Right atrium auricular region (tissue), 2 donors: Measurements from ENCODE around the gene MAP4K5. TPM values are rescaled to one million over a fixed set of nuclear protein-coding genes. Genes with fewer than 3 reads are reported as not detected.

Experiments used
- DNase-seq: peaks from one replicate; pipeline ENCODE4 v3.0.0-alpha.2; 2019; ENCODE audit warnings: low spot score
- H3K27ac ChIP-seq, 2 donors: fragments of 200-600 bp; sonication (generic); 1 replicate in 1 of 2; 2 replicates in 1 of 2; pipeline ENCODE4 v1.5.1; 2016 to 2019
- H3K27me3 ChIP-seq, 2 donors: fragments of 200-600 bp; sonication (generic); one replicate each; pipeline versions ENCODE4 v1.5.1 to v1.6.0; 2017 to 2019
- H3K36me3 ChIP-seq: fragments of 200-600 bp; sonication (generic); one replicate; pipeline ENCODE4 v1.5.1; 2016
- H3K4me1 ChIP-seq, 2 donors: fragments of 200-600 bp; sonication (generic); one replicate each; pipeline versions ENCODE4 v1.5.1 to v1.6.0; 2017 to 2019
- H3K4me3 ChIP-seq, 2 donors: fragments of 200-600 bp; sonication (generic); 1 replicate in 1 of 2; 2 replicates in 1 of 2; pipeline ENCODE4 v1.5.1; 2017 to 2019; ENCODE audit warnings: mild to moderate bottlenecking in 1 of 2, moderate library complexity in 1 of 2
- H3K9me3 ChIP-seq, 2 donors: fragments of 200-600 bp; sonication (generic); one replicate each; pipeline ENCODE4 v1.5.1; 2019
- CTCF ChIP-seq, 2 donors: fragments of 200-600 bp; sonication (generic); IDR thresholded peaks; one replicate each; pipeline ENCODE4 v1.5.1; 2019; ENCODE audit warnings: antibody characterized with exemption in 2 of 2
- total RNA-seq, 2 donors: library from RNA; depleted of rRNA; stranded (reverse); fragments of >200 nt; gene quantifications; one replicate each; pipeline ENCODE4 v1.1.0, GENCODE V29; 2016

Gene MAP4K5
- total RNA-seq, 2 donors from 2014 or later, result 37.5 to 44.4 TPM

- H3K4me3 ChIP-seq, result no peak overlapping the region
- no peaks in the 10 kb centered on the region for H3K9me3 ChIP-seq
- H3K4me1 ChIP-seq, result no peaks in the 10 kb centered on the region
- no peak overlapping the region for H3K27ac ChIP-seq
- no peak for DNase-seq
- peaks cover 31% of the 10 kb centered on the region for H3K36me3 ChIP-seq
- no peak for TF ChIP-seq CTCF (IDR thresholded peaks at IDR 0.05)
- no peaks in the 10 kb centered on the region for H3K27me3 ChIP-seq
Observed at GRCh38 chr14:50421499-50421898, 110.9 kb downstream of the MAP4K5 start.

- H3K36me3 ChIP-seq, result peaks cover 15% of the 10 kb centered on the region
- no peak overlapping the region for H3K4me3 ChIP-seq
Observed at GRCh38 chr14:50417853-50418252, 114.5 kb downstream of the MAP4K5 start.

GRCh38 chr14:50410921-50411320 lies 121.4 kb downstream of the MAP4K5 start:
- no peaks in the 10 kb centered on the region for H3K9me3 ChIP-seq
- TF ChIP-seq CTCF (IDR thresholded peaks at IDR 0.05), result no peak
- no peak for DNase-seq

More at GRCh38 chr14:50417853-50418252, 114.5 kb downstream of the MAP4K5 start:
- Histone ChIP-seq H3K27ac (no peak overlapping the region), H3K9me3 (no peaks in the 10 kb centered on the region), H3K27me3 (no peaks in the 10 kb centered on the region), H3K4me1 (no peaks in the 10 kb centered on the region)
- TF ChIP-seq CTCF (IDR thresholded peaks at IDR 0.05), result no peak
- no peak for DNase-seq

GRCh38 chr14:50410071-50410470 lies 122.3 kb downstream of the MAP4K5 start:
- DNase-seq, result no peak
- Histone ChIP-seq H3K4me3 (no peak overlapping the region), H3K9me3 (no peaks in the 10 kb centered on the region), H3K27ac (no peak overlapping the region), H3K27me3 (no peaks in the 10 kb centered on the region), H3K4me1 (no peaks in the 10 kb centered on the region), H3K36me3 (no peaks in the 10 kb centered on the region)
- no peak for TF ChIP-seq CTCF (IDR thresholded peaks at IDR 0.05)

More at GRCh38 chr14:50410921-50411320, 121.4 kb downstream of the MAP4K5 start:
- H3K36me3 ChIP-seq, result no peaks in the 10 kb centered on the region
- H3K27ac ChIP-seq, result no peak overlapping the region
- no peaks in the 10 kb centered on the region for H3K27me3 ChIP-seq
- no peak overlapping the region for H3K4me3 ChIP-seq
- H3K4me1 ChIP-seq, result no peaks in the 10 kb centered on the region

- H3K27ac ChIP-seq, result no peak overlapping the region
- no peaks in the 10 kb centered on the region for H3K4me1 ChIP-seq
- no peak for TF ChIP-seq CTCF (IDR thresholded peaks at IDR 0.05)
- H3K4me3 ChIP-seq, result no peak overlapping the region
- H3K9me3 ChIP-seq, result no peaks in the 10 kb centered on the region
- DNase-seq, result no peak
- no peaks in the 10 kb centered on the region for H3K36me3 ChIP-seq
- no peaks in the 10 kb centered on the region for H3K27me3 ChIP-seq
Observed at GRCh38 chr14:50407111-50407812, 125.1 kb downstream of the MAP4K5 start.

- H3K36me3 ChIP-seq, result no peaks in the 10 kb centered on the region
- no peak for TF ChIP-seq CTCF (IDR thresholded peaks at IDR 0.05)
- no peaks in the 10 kb centered on the region for H3K4me1 ChIP-seq
- H3K27me3 ChIP-seq, result no peaks in the 10 kb centered on the region
- DNase-seq, result no peak
- no peak overlapping the region for H3K4me3 ChIP-seq
- no peak overlapping the region for H3K27ac ChIP-seq
- no peaks in the 10 kb centered on the region for H3K9me3 ChIP-seq
Observed at GRCh38 chr14:50403419-50403818, 128.9 kb downstream of the MAP4K5 start.
